ENCODE results near the gene KCNH4. TPM values are rescaled to one million over a fixed set of nuclear protein-coding genes. Genes with fewer than 3 reads are reported as not detected.
"Not testable (repeated sequence)": the region's sequence is repeated elsewhere in the genome, so short reads cannot be mapped to it uniquely, and the experiment has no call there.

The KCNH4 gene
- total RNA-seq, 1 experiment from 2014 or later, result not detected

DNA sequence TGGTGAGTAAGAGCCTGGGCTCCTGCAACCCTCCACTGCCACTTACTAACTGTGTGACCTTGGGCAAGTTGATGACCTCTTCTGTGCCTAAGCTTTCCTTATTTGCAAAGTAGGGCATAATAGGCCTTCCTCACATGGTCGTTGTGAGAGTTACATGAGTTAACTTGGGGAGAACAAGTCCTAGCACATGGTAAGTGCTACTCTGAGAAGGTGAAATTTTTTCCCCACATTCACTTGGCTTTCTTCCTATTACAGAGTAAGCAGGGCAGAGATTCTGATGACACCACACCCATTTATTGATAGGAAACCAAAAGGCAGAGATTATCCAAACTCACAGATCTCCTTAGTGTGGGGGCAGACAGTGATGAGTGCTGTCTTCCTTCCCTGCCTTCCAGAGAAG, 1.6 kb downstream of the KCNH4 start:
- no peak for DNase-seq (ENCODE audit: low spot score)

DNA sequence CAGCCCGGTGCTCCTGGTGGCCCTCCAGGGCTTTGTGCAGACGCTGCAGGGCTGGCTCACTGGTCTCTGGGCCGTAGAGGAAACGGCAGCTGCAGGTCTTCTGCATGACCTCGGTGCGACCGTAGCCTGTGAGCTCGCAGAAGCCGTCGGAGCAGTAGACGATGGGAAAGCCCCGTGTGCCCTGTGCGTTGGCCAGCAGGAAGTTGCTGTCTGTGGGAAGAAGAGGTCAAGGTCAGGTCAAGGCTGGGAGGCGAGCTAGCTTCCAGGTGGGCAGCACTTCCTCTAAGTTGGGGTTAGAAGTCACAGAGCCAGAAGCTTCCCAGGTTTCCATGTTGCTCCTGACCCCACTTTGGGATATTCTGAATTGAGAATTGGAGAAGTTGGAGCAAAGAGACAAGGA, 2.1 kb downstream of the KCNH4 start:
- DNase-seq (ENCODE audit: low spot score), result no peak

DNA sequence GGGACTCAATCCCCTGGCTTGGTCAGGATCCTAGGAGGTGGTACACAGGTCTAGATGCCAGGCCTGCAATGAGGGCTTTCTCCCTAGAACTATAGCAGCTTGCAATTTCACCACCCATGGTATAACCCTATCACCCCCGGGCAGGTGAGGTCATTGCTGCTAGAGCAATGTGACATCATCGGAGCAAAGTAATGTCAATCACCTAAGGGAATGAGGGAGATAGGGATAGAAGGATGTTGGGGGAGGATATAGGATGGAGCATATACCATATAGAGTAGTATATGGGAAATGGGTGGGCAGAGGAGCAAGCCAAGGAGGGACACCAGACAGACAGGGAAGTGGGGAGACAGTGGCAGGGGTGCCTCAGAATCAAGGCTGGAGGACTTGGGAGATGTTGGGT, 3.3 kb downstream of the KCNH4 start:
- DNase-seq (ENCODE audit: low spot score), result no peak

DNA sequence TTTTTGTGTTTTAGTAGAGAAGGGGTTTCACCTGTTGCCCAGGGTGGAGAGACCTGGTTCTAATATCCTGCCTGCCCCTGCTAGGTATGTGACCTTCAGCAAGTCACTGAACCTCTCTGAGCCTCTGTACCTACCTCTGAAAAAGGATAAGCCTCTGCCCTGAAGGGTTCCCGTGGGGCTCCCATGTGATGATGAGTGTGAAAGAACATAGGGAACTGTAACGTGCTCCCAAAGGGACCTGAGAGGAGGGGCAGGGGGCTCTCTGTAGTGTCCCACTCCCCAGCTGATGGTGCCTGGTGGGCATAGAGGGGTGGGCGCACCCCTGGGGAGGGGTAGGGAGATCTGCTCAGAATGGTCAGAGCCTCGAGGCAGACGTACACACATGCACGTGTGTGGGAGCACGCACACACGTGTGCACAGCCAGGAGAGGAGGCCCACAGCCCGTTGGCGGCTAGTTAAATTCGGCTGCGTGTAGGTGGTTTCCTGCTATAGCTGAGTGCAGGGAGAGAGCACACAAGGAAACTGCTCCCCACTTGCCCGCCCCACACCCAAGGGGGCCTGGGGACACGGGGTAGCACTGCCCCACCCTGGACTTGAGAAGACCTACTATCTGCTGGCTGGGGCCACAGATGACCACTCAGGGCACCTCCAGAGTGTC, 6.7 kb downstream of the KCNH4 start:
- DNase-seq (ENCODE audit: low spot score), result no peak

DNA sequence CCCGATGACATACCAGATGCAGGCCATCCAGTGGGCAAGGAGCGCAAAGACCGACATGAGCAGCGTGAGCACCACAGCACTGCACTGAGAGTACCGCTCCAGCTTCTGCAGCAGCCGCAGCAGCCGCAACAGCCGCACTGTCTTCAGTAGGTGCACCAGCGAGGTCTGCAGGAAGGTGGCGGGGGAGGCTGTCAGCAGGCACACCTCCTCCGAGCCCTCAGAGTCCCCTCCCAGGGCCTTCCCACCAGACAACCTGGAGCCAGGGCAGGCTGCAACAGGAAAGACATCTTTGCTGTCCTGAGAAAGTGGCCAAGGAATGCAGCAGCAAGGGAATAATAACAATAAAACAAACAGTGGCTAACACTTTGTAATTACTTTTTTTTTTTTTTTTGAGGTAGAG, 9.1 kb downstream of the KCNH4 start:
- no peak for DNase-seq (ENCODE audit: low spot score)

DNA sequence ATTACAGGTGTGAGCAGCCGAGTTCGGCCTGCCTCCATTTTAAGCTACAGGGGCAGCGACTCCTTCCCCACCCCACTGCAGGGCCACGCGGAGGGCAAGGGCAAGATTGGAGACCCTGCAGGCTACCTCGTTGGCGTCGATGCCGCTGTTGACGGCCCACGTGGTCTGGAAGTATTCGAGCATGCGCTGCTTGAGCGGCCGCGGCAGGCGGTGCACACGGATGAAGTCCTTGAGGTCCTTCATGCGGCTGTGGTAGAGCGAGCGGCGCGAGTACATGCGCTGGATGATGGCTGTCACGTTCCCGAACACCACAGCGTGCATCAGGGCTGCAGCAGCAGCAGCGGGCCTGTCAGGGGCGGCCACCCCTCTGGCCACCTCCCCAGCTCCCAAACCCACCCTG, 11.6 kb downstream of the KCNH4 start:
- DNase-seq (ENCODE audit: low spot score), result no peak

DNA sequence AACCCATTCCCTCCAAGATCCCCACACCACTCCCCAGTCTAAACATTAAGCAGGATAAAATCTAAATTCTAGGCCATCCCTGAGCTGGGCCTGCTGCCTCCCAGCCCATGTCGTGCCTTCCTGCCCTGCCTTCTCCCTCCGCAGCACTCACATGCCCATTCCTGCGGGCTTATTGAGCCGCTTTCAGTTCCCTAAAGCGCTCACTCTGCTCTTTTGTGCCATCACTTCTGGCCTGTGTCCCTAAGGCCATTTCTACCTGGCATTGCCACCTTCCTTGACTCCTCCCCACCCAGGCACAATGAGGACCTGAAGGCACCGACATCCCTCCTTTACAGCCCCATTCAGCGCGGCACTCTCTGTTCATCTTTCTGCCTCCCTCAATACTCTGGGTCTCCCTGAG, 13.1 kb downstream of the KCNH4 start:
- DNase-seq (ENCODE audit: low spot score), result no peak

DNA sequence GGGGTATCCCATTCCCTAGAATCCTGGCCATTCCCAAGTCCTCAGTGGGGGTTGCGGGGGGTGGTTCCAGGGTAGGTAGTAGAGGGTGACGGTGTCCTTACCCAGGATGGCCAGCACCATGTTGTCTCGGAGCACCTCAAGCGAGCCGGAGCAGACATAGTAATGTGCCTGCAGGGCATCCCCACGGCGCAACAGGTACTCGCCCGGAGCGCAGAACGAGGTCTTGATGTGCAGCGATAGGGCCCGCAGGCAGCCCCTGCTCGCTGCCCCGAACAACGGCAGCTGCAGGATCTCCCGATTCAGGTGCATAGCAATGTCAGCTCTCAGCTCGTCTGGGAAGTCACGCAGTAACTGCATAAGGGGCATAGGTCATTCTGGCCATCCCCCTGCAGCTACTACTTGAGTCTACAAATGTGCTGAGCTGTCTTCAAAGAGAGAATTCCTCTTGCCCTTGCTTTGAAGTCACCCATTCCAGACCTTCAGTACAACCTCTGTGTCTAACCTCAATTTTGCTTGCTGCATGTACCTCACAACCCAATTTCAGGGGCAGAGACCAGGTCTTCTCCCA, 14.7 kb downstream of the KCNH4 start:
- DNase-seq (ENCODE audit: low spot score), result no peak

DNA sequence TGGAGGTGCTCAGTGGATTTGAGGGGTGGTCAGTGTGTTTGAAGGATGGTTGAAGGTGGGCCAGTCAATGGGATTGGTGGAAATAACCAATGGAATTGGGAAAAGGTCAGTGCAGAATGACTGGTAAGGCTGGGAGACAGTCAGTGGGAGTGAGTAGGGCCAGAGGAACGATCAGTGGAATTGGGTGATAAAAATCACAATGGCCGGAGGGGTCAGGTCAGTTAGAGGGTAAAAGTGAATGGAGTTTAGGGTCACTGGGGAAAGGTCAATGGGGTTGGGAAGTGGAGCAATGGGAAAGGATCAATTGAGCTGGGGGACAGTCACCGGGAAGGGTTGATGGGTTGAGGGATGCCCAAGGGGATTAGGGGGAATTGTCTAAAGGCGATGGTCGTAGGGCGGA, 15.2 kb downstream of the KCNH4 start:
- no peak for DNase-seq (ENCODE audit: low spot score)

DNA sequence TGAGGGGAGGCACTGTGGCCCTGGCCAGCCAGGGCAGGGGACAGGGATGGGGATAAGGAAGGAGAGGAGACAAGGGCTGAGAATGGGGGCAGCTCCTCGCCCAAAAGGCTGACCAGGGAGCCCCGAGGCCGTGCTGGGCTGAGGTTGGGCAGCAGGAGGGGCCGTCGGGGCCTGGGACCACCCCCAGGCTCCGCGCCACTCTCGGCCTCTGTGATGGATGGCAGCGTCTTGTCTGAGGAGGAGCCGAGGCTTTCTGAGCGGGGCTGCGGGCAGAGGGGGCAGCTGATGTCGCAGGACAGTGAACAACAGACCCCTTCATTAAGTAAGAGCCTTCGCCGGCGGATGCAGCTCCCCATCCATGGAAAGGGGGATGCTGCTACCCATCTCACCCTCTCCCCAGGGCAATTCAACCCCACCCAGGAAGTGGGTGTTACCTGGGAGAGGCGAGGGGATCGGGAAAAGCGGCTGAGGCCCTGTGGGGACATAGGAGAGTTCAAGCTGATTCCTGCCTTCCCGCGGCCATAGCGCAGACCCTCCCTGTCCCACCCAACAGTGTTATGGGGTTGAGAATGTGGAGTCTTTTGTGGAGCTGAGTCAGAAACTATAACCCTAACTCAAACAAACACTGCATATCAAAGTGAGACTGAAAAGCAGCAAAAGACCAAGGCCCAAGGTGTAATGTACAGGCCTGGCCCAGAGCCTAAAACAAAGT, 17.1 kb downstream of the KCNH4 start:
- peak; percentile 36 for DNase-seq (ENCODE audit: low spot score)

DNA sequence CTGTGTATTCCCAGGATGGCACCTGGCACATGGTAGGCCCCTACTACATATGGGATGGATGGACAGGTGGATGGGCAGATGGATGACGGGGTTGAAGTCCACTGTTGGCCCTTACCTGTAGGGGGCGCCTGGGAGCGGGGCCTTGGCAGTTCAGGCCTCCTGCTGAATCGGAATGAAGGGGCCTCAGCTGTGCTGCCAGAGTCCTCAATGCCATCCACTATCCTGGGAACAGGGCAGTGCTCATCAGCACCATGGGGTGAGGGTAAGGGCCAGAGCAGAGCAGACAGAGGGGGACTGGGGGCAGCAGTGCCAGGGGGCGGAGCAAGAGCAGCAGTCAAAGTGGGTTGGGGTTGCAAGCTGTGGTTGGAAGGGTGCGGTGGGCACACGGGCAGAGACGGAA, 17.8 kb downstream of the KCNH4 start:
- peak; percentile 39 for DNase-seq (ENCODE audit: low spot score)

DNA sequence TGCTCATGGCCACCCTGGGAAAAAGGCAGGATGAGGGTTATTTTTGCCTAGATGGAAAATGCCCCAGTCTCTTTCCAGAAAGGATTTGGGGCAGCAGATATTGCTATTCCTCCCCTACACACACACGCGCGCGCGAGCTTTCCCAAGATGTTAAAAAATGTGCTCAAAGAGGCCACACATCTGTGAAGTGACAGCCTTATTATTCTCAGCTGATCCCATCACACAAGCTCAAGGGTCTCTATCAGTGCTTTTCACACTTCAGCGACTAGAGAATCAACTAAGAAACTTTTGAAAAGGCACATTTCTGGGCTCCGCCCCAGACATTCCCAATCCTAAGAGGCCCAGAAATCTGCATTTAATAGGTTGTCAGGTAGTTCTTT, 20.4 kb downstream of the KCNH4 start:
- DNase-seq (ENCODE audit: low spot score), result no peak

DNA sequence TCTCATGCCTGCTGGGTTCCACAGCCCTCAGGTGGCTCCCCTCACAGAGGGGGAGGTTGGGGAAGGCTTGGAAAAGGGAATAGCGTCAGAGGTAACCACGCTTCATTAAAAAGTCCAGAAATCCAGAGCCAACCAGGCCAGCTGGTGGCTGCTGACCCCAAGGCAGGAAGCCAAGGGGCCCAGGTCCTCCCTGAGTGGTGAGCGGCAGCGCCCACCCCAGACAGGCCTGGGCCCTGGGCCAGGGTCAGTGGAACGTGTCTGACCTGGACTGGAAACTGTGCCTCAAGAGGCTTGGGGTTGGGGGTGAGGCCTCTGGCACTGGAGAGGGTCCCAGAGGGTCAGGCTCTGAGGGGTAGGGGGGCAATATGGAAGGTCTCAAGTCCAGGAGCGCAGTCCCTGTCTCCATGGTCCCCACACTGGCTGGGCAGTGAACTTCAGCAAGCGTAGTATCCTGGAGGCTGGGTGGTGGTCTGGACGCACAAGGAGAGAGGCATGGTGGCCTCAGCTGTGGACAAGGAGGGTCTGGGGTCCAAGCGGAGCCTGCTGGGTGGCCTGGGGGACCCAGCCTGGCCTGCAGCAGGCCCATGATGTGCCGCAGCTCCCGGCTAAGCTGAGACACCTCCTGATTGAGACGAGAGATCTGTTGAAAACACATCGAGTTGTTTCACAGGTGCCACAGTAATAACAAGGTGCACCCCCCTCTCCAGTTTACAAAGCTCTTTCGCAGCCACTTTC, 21.0 kb downstream of the KCNH4 start:
- no peak for DNase-seq (ENCODE audit: low spot score)

DNA sequence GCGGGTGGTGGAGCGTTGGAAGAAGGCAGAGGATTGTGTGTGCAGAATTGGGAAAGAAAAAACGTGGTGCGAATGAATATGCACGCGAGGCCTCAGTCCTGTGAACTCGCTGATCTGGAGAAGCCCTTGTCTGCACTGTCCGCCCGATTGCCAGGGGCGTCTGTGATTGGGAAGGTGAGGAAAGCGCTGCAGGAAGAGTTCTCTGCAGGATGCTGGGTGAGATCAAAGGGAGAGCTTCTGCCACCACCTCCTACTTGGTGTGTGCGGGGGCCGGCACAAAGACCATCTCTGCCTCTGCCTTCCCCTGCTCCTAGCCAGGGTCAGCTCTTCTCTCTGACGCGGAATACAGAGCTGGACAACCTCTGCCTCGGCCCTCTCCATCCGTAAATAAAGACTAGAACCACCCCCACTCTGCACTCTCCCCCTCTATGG, 25.3 kb downstream of the KCNH4 start:
- DNase-seq (ENCODE audit: low spot score), result no peak

DNA sequence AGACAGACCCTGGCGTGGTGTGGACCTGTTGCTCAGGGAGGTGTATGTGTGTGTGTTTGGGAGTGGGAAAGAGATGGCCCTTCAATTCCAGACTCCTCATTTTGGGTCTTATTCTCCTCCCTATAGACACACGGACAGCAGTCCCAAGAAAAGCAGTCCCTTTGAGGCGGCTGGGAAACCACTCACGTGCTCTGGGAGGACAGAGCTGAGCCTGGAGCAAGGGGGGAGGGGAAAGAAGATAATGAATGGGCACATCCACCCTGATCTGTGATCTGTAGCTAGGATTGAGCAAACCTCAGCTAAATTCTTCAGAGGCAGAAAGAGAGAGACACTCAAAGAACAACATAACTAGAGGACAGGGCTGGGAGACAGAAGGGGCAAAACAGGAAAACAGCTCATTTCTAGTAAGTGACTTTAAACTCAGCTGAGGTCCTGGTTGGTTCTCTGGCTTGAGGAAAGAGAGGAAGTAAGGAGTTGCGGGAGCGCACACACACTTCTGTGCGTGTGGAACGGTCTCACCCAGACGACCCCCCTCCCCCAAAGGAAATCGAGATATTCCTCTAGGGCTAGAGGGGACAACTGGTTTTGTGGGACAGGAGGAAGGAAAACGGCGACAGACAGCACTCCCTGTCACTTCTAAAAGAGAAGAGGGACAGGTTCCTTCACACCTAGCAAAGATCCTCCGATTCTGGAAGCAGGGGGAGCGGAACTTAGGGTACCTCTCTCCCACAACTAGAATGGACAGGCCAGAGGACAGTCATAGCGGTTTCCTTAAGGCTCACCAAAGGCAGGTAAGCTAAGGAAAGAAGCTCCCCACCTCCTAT, 26.8 kb downstream of the KCNH4 start:
- no peak for DNase-seq (ENCODE audit: low spot score)

DNA sequence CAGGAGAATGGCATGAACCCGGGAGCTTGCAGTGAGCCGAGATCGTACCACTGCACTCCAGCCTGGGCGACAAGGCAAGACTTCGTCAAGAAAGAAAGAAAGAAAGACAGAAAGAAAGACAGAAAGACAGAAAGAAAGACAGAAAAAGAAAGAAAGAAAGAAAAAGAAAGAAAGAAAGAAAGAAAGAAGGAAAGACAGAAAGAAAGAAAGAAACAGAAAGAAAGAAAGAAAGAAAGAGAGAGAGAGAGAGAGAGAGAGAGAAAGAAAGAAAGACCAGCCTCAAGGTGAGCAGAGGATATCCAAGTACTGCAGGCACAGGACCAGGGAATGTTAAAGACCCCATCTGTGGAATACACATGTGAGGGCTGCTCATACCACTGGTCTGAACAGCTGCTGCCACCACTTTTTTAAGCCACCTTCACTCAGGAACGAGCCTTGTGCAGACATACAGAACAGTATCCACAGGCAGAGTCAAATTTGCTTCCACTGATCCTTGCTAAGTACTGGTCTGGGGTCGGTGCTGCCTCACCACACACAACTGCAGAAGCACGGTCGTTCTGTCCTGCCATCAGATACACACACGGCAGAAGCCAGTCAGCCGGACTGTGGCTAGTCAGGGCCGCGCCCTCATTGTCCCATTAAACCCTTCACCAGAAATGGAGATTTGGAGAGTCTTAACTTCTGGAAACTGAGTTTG, 33.9 kb downstream of the KCNH4 start:
- no peak for DNase-seq (ENCODE audit: low spot score)

DNA sequence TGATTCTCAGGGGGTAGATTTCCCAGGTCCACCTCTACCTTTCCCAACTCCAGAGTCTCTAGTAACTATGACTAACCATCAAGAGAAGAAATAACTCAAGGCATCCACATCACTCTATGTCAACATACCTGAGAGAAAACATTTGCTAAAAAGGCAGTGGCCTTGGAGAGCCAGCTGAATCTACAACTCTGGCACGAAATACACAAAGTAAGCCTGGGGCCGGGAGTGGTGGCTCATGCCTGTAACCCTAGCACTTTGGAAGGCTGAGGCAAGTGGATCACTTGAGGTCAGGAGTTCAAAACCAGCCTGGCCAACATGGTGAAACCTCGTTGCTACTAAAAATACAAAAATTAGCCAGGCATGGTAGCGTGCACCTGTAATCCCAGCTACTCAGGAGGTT, 37.8 kb downstream of the KCNH4 start:
- not testable (repeated sequence) for DNase-seq (ENCODE audit: low spot score)

DNA sequence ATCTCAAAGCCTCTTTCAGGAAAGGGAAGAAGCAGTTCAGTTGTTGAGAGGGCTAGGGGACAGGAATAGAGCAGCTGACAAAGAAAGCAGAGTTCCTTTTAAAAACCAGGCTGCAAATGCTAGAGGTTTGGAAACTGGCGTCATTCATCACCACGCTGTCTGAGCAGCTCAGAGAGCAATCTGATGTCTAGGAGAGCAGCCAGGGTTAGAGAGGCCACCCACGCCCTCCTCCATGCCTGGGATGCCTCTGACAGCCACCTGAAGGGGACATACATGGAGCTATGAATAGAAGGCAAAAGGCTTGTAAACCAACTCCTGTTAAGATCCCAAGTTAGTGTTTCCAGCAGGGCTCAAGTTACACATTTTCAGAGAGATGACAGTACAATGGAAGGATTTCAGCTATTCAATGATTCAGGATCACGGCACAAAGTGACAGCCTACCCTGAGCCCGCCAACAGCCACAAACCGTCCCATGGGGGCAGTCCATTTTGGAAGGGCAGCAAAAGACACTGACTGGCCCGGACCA, 38.5 kb downstream of the KCNH4 start:
- DNase-seq (ENCODE audit: low spot score), result no peak

DNA sequence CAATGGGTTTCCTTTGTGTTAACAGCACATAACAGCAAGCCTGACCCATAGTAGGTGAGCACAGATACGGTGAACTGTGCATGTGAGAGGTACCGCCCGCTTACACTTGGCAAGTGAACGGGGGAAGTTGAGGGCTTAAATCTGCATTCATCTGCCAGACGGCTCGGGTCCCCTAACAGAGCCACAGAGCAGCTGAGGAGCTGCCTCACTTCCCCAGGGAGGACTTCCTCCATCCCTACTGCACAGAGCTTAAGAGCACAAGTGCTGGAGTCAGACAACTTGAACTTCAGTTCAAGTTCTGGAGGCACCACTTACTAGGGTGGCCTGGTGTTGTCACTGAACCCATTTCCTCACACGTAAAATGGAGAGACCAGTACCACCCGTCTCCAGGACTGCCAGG, 39.6 kb downstream of the KCNH4 start:
- no peak for DNase-seq (ENCODE audit: low spot score)

DNA sequence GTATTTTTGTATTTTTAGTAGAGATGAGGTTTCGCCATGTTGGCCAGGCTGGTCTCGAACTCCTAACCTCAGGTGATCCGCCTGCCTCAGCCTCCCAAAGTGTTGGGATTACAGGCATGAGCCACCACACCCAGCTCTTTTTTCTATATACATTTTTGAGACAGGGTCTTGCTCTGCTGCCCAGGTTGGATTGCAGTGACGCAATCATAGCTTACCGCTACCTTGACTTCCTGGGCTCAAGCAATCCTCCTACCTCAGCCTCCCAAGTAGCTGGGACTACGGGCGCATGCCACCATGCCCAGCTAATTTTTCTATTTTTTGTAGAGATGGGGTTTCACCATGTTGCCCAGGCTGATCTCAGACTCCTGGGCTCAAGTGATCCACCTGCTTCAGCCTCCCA, 40.3 kb downstream of the KCNH4 start:
- DNase-seq (ENCODE audit: low spot score), result not testable (repeated sequence)

Data from HT-29 (cell line).